Lung (tissue), 12 donors: ENCODE results near the gene PTER. TPM values are rescaled to one million over a fixed set of nuclear protein-coding genes. Genes with fewer than 3 reads are reported as not detected.
A peak's percentile ranks its signal among the peaks of the same experiment; 100 is the strongest.

Source experiments
- ATAC-seq: fragments of 200-7000 bp; cut with Tn5 transposase; one replicate; pipeline ENCODE4 v1.9.1; 2020; ENCODE audit warnings: moderate number of reproducible peaks; ENCODE audit not compliant: insufficient read depth, low FRiP score
- DNase-seq, 3 donors: peaks; one replicate each; pipeline ENCODE4 v3.0.0-alpha.2; 2013 to 2017
- H3K27ac ChIP-seq, 2 donors: one replicate each; pipeline ENCODE4 v1.5.1; 2013; ENCODE audit warnings: mild to moderate bottlenecking in 2 of 2, moderate library complexity in 2 of 2, control low read depth in 1 of 2, inconsistent platforms in 1 of 2, low read depth in 1 of 2, low read length in 1 of 2
- H3K27me3 ChIP-seq, 3 donors: one replicate each; pipeline ENCODE4 v1.5.1; 2013; ENCODE audit warnings: low read length in 2 of 3; ENCODE audit not compliant: control insufficient read depth in 3 of 3, insufficient read depth in 3 of 3
- H3K36me3 ChIP-seq, 4 donors: one replicate each; pipeline ENCODE4 v1.5.1; 2013; ENCODE audit warnings: low read length in 4 of 4, mild to moderate bottlenecking in 1 of 4, moderate library complexity in 1 of 4; ENCODE audit not compliant: control insufficient read depth in 4 of 4, insufficient read depth in 4 of 4
- H3K4me1 ChIP-seq, 5 donors: one replicate each; pipeline ENCODE4 v1.5.1; 2013; ENCODE audit warnings: low read length in 5 of 5, mild to moderate bottlenecking in 2 of 5, moderate library complexity in 1 of 5; ENCODE audit not compliant: control insufficient read depth in 5 of 5, insufficient read depth in 5 of 5
- H3K4me3 ChIP-seq: one replicate; pipeline ENCODE4 v1.5.1; 2013; ENCODE audit warnings: mild to moderate bottlenecking, control low read depth, moderate library complexity
- H3K9ac ChIP-seq, 2 donors: one replicate each; pipeline ENCODE4 v1.5.1; 2013; ENCODE audit warnings: low read length in 2 of 2, control low read depth in 1 of 2; ENCODE audit not compliant: insufficient read depth in 1 of 2
- H3K9me3 ChIP-seq, 4 donors: one replicate each; pipeline ENCODE4 v1.5.1; 2013; ENCODE audit warnings: low read length in 3 of 4, mild to moderate bottlenecking in 1 of 4, moderate library complexity in 1 of 4; ENCODE audit not compliant: control insufficient read depth in 4 of 4, insufficient read depth in 3 of 4
- CTCF ChIP-seq: IDR thresholded peaks from 2 replicates; pipeline ENCODE4 v1.5.1; 2012; ENCODE audit warnings: mild to moderate bottlenecking; ENCODE audit errors: control extremely low read depth, extremely low read depth
- WGBS, 2 donors: extraction: QIAGEN DNeasy Blood & Tissue Kit; methylation state at CpG; one replicate each; pipeline ENCODE4 v1.1.7; 2013; 5-methylcytosine and 5-hydroxymethylcytosine counted together
- polyA plus RNA-seq, 2 donors: library from polyadenylated mRNA; stranded (reverse); fragments of 200-250 nt; gene quantifications; one replicate each; pipeline ENCODE4 v1.2.1, GENCODE V29; 2013
- total RNA-seq, 2 donors: library from RNA; depleted of rRNA in 1 of 2; stranded (reverse); fragments of >200 nt in 1 of 2; gene quantifications; one replicate each; pipeline ENCODE4 v1.2.1, GENCODE V29; 2014 to 2021
- donor health status: control.
- donor health status: control.
- donor health status: Bipolar disorder and iron deficiency.
- donor health status: healthy.
- donor health status: DM: yes; HTN: yes; CAD: no.

Gene PTER
- total and polyA plus RNA-seq, 4 donors: 4.9 to 13.3 (median 10.3) TPM

- no peaks in the 10 kb centered on the region for H3K4me1 ChIP-seq
- peaks cover 0 to 3% (median 0%) of the 10 kb centered on the region in 3 donors for H3K27me3 ChIP-seq
- no peak overlapping the region for H3K27ac ChIP-seq
- 81 to 92% methylated on average over 3 of the region's 3 CpGs for WGBS, 2 donors
- DNase-seq (no peak), ATAC-seq (no peak)
- no peak for TF ChIP-seq CTCF
- H3K4me3 ChIP-seq: no peak overlapping the region
- H3K9ac ChIP-seq: no peak overlapping the region
- peaks cover 0 to 3% (median 0%) of the 10 kb centered on the region in 4 donors for H3K9me3 ChIP-seq
- no peaks in the 10 kb centered on the region for H3K36me3 ChIP-seq
Observed at GRCh38 chr10:16425449-16425848, 11.4 kb upstream of the PTER start.

- Histone ChIP-seq H3K36me3 (no peaks in the 10 kb centered on the region), H3K9me3 (peaks cover 0 to 3% (median 0%) of the 10 kb centered on the region in 4 donors), H3K4me3 (no peak overlapping the region), H3K27me3 (peaks cover 0 to 3% (median 0%) of the 10 kb centered on the region in 3 donors), H3K27ac (no peak overlapping the region), H3K4me1 (no peaks in the 10 kb centered on the region), H3K9ac (no peak overlapping the region)
- 79 to 84% methylated on average over 6 of the region's 6 CpGs for WGBS, 2 donors
- ATAC-seq (no peak), DNase-seq (no peak)
- no peak for TF ChIP-seq CTCF
Observed at GRCh38 chr10:16429539-16429938, 7.3 kb upstream of the PTER start.

- Histone ChIP-seq H3K27me3 (peaks cover 0 to 3% (median 0%) of the 10 kb centered on the region in 3 donors), H3K27ac (peak overlapping the region; percentile 51 to 62), H3K4me1 (peaks cover 0 to 9% (median 2%) of the 10 kb centered on the region in 5 donors), H3K4me3 (peak overlapping the region; percentile 64), H3K36me3 (no peaks in the 10 kb centered on the region), H3K9ac (no peak overlapping the region), H3K9me3 (no peaks in the 10 kb centered on the region)
- TF ChIP-seq CTCF: no peak
- DNase-seq (no peak), ATAC-seq (no peak)
- WGBS, 2 donors: 1 to 2% methylated on average over 9 of the region's 9 CpGs
Observed at GRCh38 chr10:16436367-16436757, 448 bp upstream of the PTER start.

GRCh38 chr10:16437540-16437894 lies 707 bp downstream of the PTER start:
- no peak for ATAC-seq
- no peak for TF ChIP-seq CTCF
- no peaks in the 10 kb centered on the region for H3K9me3 ChIP-seq
- no peaks in the 10 kb centered on the region for H3K27me3 ChIP-seq
- H3K27ac ChIP-seq: peak overlapping the region; percentile 94 to 95
- peak overlapping the region; percentile 64 for H3K4me3 ChIP-seq
- H3K4me1 ChIP-seq: peaks cover 0 to 9% (median 2%) of the 10 kb centered on the region in 5 donors
- WGBS, 2 donors: 65 to 73% methylated on average over 5 of the region's 5 CpGs
- no peaks in the 10 kb centered on the region for H3K36me3 ChIP-seq
- no peak for DNase-seq
- no peak overlapping the region for H3K9ac ChIP-seq
